Measurements from ENCODE around the gene MRPL58.
A peak's percentile ranks its signal among the peaks of the same experiment; 100 is the strongest.

MRPL58 gene

DNA sequence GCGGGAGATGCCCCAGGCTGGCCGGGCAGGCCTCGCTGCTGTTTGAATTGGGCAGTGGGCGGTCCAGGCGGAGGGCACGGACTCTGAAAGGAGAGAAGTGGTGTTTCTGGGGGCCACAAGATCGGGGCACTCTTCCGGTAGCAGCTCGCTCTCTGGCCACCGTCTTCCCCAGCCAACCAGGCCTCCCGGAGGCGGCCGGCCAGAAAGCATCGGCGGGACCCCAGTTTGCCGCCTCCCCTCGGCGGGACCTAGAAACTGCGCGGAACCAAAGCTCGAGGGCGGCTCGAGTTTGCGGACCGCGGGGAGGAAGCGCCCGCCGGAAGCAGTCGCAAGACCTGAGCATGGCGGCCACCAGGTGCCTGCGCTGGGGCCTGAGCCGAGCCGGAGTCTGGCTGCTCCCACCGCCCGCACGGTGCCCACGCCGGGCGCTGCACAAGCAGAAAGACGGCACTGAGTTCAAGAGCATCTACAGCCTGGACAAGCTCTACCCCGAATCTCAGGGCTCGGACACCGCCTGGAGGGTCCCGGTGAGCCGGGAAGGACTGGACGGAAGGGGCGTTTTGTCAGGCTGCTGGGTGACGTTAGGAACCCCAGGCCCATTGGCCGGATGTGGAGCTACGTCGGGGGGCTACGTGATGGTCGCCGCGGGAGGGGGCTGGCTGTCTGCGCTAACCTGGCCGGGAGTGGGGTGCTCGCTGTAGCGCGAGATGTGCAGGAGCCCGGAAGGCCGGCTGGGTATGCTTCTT is at the start of gene MRPL58:
TSS of gene MRPL58 (plus strand) at position 325 of the 746 bp plus-strand sequence. CDS start at position 342, 17 bp downstream.
- Histone ChIP-seq H3K27me3 (ENCODE audit: insufficient read depth, poor library complexity, severe bottlenecking) (no peaks in the 10 kb centered on the region), H3K9me3 (ENCODE audit: severe bottlenecking) (no peaks in the 10 kb centered on the region), H3K4me1 (ENCODE audit: insufficient read depth, poor library complexity, severe bottlenecking) (peaks cover 12% of the 10 kb centered on the region), H3K4me3 (ENCODE audit: severe bottlenecking) (peak within 1 kb of the TSS; percentile 56), H3K36me3 (ENCODE audit: low read depth) (peaks cover 15% of the 10 kb centered on the region), H3K27ac (ENCODE audit: poor library complexity, severe bottlenecking) (peak within 1 kb of the TSS; percentile 58)
- TF ChIP-seq, protein P1, sequence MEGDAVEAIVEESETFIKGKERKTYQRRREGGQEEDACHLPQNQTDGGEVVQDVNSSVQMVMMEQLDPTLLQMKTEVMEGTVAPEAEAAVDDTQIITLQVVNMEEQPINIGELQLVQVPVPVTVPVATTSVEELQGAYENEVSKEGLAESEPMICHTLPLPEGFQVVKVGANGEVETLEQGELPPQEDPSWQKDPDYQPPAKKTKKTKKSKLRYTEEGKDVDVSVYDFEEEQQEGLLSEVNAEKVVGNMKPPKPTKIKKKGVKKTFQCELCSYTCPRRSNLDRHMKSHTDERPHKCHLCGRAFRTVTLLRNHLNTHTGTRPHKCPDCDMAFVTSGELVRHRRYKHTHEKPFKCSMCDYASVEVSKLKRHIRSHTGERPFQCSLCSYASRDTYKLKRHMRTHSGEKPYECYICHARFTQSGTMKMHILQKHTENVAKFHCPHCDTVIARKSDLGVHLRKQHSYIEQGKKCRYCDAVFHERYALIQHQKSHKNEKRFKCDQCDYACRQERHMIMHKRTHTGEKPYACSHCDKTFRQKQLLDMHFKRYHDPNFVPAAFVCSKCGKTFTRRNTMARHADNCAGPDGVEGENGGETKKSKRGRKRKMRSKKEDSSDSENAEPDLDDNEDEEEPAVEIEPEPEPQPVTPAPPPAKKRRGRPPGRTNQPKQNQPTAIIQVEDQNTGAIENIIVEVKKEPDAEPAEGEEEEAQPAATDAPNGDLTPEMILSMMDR (IDR thresholded peaks at IDR 0.05; ENCODE audit: poor library complexity, severe bottlenecking), result peak; percentile 25
- ATAC-seq (ENCODE audit: low read depth), result peak; percentile 91
- no peak for DNase-seq (ENCODE audit: low spot score)

- H3K36me3 ChIP-seq (ENCODE audit: low read depth), result no peaks in the 10 kb centered on the region
- DNase-seq (ENCODE audit: low spot score) (no peak), ATAC-seq (ENCODE audit: low read depth) (no peak)
- H3K27me3 ChIP-seq (ENCODE audit: insufficient read depth, poor library complexity, severe bottlenecking), result no peaks in the 10 kb centered on the region
- H3K27ac ChIP-seq (ENCODE audit: poor library complexity, severe bottlenecking), result no peak overlapping the region
- H3K4me1 ChIP-seq (ENCODE audit: insufficient read depth, poor library complexity, severe bottlenecking), result peaks cover 4% of the 10 kb centered on the region
- TF ChIP-seq, protein P1 (IDR thresholded peaks at IDR 0.05; ENCODE audit: poor library complexity, severe bottlenecking), result no peak
- no peaks in the 10 kb centered on the region for H3K9me3 ChIP-seq (ENCODE audit: severe bottlenecking)
- H3K4me3 ChIP-seq (ENCODE audit: severe bottlenecking), result no peak overlapping the region
Measured at GRCh38 chr17:74963656-74964055, 48.8 kb upstream of the MRPL58 start.

DNA sequence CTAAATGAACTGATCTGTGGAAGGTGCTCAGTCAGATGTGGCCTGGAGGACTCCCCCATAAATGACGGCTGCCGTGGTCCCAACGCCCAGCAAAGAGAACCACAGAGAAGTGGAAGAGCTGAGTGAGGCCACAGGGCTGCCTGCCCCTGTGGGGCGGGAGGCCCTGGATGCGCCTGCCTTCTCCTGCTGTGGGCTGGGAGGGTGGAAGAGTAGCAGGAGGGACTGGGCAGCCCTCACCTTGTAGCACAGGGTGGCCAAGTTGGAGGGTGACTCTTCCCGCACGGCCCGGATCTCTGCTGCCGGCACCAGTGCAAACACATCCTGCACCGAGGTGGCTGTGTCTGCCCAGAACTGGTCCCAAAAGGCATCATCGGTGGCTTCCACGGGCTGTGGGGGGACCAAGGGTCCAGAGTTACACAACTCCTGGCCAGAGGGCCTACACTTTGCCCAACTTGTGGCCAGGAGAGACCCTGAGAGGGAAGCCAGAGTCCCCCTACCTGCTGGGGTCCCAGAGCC is 48.2 kb upstream of the MRPL58 start:
- H3K27me3 ChIP-seq (ENCODE audit: insufficient read depth, poor library complexity, severe bottlenecking), result no peaks in the 10 kb centered on the region
- H3K4me1 ChIP-seq (ENCODE audit: insufficient read depth, poor library complexity, severe bottlenecking), result peaks cover 4% of the 10 kb centered on the region
- H3K4me3 ChIP-seq (ENCODE audit: severe bottlenecking), result no peak overlapping the region
- TF ChIP-seq, protein P1 (IDR thresholded peaks at IDR 0.05; ENCODE audit: poor library complexity, severe bottlenecking), result no peak
- H3K9me3 ChIP-seq (ENCODE audit: severe bottlenecking), result no peaks in the 10 kb centered on the region
- DNase-seq (ENCODE audit: low spot score) (no peak), ATAC-seq (ENCODE audit: low read depth) (no peak)
- no peaks in the 10 kb centered on the region for H3K36me3 ChIP-seq (ENCODE audit: low read depth)
- no peak overlapping the region for H3K27ac ChIP-seq (ENCODE audit: poor library complexity, severe bottlenecking)

DNA sequence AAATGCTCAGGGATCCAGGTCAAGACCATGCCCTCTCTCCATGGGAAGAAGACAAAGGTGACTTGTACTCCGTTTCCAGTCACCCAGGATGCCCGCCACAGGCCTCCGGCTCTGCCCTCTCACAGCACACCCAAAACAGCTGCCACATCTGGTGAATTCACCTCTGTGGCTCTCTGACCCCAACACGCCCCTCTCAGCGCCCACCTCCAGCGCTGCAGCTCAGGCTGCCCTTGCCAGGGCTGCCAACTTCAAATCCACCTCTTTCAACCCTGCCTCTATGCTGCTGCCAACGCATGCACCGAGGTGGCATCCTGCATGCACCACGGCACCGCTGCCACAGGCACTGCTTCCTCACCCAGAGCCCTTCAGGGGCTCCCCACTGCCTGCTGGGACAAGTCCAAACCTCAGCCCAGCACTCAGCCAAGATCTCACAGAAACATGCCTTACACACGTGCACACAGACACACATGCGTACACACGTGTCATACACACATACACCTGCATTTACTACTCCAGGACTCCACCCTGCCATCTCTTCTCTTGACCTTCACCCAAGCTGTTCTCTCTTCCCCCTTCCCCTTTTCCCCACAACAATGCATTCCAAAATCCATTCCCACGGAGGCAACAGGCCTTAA is 47.4 kb upstream of the MRPL58 start:
- H3K4me1 ChIP-seq (ENCODE audit: insufficient read depth, poor library complexity, severe bottlenecking), result peaks cover 4% of the 10 kb centered on the region
- TF ChIP-seq, protein P1 (IDR thresholded peaks at IDR 0.05; ENCODE audit: poor library complexity, severe bottlenecking), result no peak
- ATAC-seq (ENCODE audit: low read depth) (no peak), DNase-seq (ENCODE audit: low spot score) (no peak)
- H3K9me3 ChIP-seq (ENCODE audit: severe bottlenecking), result no peaks in the 10 kb centered on the region
- no peaks in the 10 kb centered on the region for H3K27me3 ChIP-seq (ENCODE audit: insufficient read depth, poor library complexity, severe bottlenecking)
- H3K4me3 ChIP-seq (ENCODE audit: severe bottlenecking), result no peak overlapping the region
- no peaks in the 10 kb centered on the region for H3K36me3 ChIP-seq (ENCODE audit: low read depth)
- no peak overlapping the region for H3K27ac ChIP-seq (ENCODE audit: poor library complexity, severe bottlenecking)
